HuH-7.5 (cell line): ENCODE measurements around the gene LCNL1.

Source experiments
- DNase-seq: peaks from one replicate; pipeline ENCODE4 v3.0.0; 2011; ENCODE audit warnings: low spot score

LCNL1 gene

DNA sequence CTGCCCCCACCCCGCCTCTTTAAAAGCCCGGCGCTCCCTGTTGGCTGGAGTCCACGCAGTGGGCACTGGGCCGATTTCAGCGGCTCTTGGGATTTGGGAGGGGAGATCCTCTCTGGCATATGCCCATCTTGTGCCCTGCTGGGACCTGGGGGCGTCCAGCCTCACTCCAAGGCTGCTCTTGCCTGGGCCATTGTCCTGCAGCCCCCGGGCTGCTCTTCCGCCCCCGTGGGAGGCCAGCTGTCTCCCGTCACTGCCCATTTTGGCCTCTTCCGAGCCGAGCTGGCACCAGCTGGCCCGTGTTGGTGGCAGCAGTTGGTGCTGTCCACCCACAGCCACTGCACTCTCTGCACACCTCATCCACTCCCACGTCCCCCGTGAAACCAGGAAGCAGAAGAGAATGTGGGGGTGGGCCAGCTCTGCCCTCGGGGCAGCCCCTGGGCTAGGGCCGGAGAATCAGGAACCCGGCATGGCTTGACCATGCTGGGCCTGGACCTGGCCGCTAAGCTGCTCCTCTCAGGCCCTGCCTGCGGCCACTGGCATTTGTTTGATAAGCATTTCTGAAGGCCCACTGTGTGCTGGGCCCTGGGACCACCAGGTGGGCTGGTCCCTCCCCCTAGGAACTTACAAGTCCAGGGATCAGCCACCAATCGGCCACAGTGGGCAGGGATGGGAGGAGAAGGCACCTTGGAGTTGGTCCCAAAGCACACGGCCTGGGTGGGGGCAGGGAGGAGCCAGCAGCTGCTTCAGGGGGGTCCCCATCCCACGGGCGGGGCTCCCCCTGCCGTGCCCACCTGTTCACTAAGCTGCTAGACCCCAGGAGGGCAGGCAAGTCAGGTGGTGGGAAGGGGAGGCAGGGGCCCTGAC lies 35.5 kb upstream of the LCNL1 start:
- no peak for DNase-seq

GRCh38 chr9:136947955-136948510 lies 34.8 kb upstream of the LCNL1 start:
- DNase-seq = peak; percentile 81

DNA sequence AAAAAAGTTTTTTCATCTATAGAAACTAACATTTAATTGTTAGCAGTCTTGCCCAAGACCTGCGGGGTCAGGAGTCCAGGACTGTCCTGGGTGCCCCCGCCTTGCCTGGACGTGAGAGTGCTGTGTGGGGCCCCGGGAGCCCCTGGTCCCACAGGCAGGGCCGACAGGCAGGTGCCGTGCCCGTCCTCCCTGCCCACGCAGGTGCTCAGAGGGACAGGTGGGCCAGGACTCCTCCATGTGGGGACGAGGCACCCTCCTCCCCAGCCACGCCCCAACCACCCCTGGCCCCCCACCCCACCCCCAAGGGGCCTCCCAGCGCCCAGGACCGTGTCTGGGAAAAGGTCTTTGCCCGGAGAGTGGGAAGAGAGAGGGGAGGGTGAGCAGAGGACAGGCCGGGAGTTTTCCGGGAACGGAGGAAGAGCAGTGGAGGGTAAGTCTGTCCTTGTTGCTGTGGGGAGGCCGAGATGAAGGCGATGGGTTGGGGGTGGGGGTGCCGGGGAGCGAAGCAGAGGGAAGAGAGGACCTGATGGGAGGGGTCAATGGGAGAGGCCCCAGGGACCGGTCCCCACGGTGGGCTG lies 33.5 kb upstream of the LCNL1 start:
- no peak for DNase-seq

DNA sequence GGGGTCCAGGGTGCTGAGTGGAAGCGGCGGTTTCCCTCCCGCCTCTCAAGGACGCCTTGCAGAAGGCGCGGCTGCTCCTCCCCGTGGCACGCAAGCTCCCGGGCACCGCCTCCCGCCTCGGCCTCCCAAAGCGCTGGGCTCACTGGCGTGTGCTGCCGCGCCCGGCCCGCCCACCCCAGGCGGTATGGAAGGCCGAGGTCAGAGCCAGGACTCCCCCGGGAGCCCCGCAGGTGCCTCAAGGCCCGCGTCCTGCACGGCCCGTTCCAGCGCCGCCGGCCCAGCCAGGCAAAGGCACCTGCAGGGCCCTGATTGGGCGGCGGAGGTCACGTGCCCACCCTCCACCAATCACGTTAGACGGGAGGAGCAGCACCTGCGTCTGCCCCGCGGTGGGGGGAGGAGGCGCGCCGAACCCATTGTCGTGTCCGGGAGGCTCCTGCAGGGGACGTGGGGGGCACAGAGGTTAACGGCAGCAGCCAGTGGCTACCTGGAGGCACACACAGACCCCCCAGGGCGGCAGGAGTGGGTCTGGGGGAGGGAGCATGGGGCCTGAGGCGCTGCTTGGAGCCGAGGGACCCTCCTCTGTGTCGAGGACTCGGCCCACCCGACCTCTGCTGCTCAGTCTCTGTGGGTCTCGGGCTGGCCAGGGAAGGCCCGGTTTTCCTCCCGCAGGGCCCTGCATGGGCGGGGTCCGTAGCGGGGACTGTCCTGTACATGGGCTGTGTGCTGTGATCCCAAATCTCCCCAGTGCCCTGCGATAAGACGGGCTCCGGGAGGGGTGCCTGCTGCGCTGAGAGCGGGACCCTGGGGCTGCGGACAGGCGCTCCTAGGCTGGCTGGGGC lies 32.8 kb upstream of the LCNL1 start:
- peak; percentile 100 for DNase-seq

DNA sequence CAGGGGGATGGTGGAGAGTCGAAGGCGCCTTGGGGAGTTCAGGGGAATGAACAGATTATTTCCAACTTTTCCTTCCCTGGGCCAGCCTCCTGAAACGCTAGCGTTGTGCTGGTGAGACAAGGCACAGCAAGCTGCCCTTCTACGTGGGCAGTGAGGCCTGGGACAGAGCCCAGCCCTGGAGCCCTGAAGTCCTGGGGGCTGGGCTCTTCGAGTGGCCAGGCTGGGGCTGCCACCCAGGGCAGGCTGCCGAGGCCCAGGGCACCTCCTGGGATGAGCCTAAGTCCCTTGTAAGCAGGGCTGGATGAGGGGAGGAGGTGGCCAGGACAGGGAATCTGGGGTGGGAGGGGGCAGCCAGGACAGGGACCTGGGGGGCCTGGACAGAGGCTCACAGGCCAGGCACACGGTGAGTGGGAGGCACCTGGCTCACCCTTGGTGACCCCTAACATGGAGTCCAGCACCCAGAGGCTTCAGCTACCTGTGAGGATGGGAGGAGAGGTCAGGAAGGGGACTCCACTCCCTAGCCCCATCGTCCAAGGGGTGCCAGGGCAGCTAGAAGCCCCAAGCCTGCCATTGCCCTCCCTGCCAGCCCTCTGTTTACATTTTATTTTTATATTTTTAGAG lies 32.0 kb upstream of the LCNL1 start:
- DNase-seq = no peak

DNA sequence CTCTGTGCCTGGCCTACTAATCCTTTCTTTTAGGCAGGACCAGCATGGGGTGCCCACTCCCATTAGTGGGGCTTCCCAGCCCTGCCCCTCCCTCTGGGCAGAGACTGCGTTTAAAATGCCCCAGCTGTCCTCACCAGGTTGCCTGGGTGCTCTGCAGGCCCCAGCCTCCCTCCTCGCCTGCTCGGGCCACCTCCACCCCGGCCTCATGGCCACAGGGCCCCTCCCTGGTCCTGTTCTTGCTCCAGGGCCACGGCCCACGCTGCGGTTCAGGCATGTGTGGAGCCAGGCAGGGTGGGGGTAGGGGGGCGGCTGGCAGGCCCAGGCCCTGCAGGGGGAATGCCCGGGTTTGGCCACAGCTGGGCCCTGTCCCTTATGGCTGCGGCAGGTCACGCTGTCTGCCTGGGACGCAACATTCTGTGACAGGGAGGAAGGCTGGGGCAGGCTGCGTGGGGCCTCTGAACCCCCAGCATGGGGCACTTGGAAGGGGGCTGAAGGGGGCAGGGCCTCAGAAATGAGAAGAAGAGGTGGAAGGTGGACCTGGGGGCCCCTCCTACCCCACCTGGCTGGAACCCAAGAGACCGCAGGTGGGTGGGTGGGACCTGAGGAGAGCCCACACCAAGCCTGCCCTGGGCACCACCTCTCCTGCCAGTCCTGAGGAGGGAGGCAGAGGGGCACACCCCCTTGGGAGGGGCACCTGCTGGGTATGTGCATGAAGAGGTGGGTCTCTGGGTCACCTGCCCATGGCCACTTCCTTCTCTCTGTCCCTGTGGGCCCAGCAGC lies 31.1 kb upstream of the LCNL1 start, which contains the start of gene LCN12:
Gene LCN12 (plus strand): TSS at position 733 of the 780 bp plus-strand sequence. CDS start 55 bp downstream, outside the sequence.
- no peak for DNase-seq

DNA sequence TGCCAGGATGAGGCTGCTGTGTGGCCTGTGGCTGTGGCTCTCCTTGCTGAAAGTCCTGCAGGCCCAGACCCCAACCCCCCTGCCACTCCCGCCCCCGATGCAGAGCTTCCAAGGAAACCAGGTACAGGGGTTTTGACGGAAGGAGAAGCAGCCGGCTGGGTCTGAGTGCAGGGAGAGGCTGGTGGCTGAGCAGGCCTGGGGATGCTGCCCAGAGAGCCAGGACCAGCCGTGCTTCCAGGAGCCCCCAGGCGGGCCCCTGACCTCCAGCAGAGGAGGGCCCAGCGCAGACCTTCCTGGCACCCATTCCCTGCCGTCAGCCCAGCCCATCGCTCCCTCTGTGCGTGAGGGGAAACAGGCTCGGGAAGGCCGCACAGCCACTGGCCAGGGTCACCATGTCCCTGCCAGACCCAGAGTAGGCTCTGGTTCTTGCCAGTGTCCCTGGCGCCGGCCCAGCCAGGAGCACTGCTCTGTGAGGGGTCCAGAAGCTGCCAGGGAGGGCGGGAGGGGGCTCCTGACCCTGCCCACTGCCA lies 30.4 kb upstream of the LCNL1 start:
- no peak for DNase-seq

DNA sequence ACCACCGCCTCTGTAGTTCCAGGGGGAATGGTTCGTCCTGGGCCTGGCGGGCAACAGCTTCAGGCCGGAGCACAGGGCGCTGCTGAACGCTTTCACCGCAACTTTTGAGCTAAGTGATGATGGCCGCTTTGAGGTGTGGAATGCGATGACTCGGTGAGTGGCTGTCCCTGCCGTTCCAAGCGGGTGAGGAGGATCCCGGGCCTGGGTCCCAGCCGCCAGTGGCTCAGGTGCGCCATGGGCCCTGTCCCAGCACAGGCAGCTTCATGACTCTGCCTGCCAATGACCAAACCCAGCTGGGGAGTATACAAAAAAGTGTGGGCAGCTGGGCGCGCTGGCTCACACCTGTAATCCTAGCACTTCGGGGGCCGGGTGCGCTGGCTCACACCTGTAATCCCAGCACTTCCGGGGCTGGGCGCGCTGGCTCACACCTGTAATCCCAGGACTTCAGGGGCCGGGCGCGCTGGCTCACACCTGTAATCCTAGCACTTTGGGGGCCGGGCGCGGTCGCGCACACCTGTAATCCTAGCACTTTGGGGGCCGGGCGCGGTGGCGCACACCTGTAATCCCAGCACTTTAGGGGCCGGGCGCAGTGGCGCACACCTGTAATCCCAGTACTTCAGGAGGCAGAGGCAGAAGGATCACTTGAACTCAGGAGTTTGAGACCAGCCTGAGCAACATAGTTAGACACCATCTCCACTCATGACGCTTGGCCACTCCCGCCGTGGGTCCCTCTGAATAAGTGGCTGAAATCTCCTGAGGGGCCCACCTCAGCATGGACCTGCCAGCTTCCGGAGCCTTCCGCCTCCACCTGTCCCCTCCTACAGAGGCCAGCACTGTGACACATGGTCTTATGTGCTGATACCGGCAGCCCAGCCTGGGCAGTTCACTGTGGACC lies 29.7 kb upstream of the LCNL1 start:
- DNase-seq = no peak

GRCh38 chr9:136953771-136954269 lies 29.0 kb upstream of the LCNL1 start:
- no peak for DNase-seq

DNA sequence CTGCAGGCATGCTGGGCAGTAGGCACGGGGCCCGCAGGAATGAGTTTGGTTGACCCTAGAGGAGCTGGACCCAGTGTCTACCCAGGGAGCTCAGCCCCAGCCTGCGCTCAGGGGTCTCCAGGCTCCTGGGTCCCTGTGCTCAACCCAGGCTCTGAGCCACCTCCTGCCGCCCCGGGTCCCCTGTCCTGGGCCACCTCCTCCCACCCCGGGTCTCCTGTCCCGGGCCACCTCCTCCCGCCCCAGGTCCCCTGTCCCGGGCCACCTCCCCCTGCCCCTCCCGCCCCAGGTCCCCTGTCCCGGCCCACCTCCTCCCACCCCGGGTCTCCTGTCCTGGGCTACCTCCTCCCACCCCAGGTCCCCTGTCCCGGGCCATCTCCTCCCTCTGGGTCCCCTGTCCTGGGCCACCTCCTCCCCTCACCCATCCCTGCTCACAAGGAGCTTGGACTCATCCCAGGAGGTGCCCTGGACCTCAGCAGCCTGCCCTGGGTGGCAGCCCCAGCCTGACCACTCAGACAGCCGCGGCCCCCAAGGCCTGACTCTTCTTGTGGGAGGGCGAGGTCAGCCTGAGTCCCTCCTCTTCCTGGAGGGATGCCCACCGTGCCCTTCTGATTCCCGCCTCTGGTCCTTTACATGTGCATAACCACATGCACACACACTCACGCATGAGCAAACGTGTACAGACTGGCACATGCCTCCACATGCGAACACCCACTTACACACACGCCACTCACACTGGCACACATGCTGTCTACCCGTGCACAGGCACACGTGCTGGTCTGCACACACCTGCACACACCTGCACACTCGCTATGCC lies 28.3 kb upstream of the LCNL1 start:
- no peak for DNase-seq

- DNase-seq = no peak
Measured at GRCh38 chr9:136955202-136955942, 27.4 kb upstream of the LCNL1 start.

DNA sequence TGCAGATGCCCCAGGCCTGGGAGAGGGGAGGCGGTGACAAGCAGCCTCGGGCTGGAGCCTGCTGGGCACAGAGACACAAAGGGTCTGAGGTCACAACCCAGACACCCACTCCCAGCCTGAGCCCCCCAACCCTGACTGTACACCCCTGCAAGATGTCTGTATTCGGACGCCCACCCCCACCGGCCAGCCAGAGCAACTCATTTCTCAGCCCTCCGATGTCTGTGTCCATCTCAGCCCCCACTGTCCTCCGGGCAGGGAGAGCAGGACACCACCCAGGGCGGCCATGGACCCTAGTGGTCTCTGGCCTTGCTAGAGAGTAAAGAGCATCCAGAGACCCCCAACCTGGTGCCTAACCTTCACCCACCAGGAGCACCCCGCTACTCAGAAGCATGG lies 26.9 kb upstream of the LCNL1 start:
- DNase-seq = no peak

GRCh38 chr9:136956604-136957003 lies 26.2 kb upstream of the LCNL1 start:
- DNase-seq = no peak

GRCh38 chr9:136957461-136957860 lies 25.3 kb upstream of the LCNL1 start:
- DNase-seq = no peak

- no peak for DNase-seq
Measured at GRCh38 chr9:136957901-136958300, 24.9 kb upstream of the LCNL1 start.

GRCh38 chr9:136958473-136958872 lies 24.3 kb upstream of the LCNL1 start:
- DNase-seq = no peak

GRCh38 chr9:136958898-136959850 lies 23.6 kb upstream of the LCNL1 start:
- no peak for DNase-seq
